Central memory CD8-positive, alpha-beta T cell (primary cell): ENCODE measurements around the gene EIF5.

Experiments used
- ATAC-seq: fragments of 150-1000 bp; cut with Tn5 transposase; replicated peaks from 2 replicates; pipeline ENCODE4 v1.10.0; 2022; ENCODE audit warnings: mild to moderate bottlenecking, moderate FRiP score, moderate number of reproducible peaks; ENCODE audit not compliant: poor library complexity, severe bottlenecking; ENCODE audit errors: extremely low read depth
- DNase-seq, 2 donors: peaks; one replicate each; pipeline ENCODE4 v3.0.0; 2021; ENCODE audit warnings: low spot score in 2 of 2
- H3K27ac Mint-ChIP-seq: one replicate; pipeline ENCODE4 v1.8.0; 2022; ENCODE audit warnings: low read depth, mild to moderate bottlenecking, moderate library complexity, mixed read lengths
- H3K27me3 Mint-ChIP-seq: one replicate; pipeline ENCODE4 v1.8.0; 2022; ENCODE audit warnings: mixed read lengths
- H3K36me3 Mint-ChIP-seq: one replicate; pipeline ENCODE4 v1.8.0; 2022; ENCODE audit warnings: mild to moderate bottlenecking, moderate library complexity, mixed read lengths; ENCODE audit not compliant: insufficient read depth
- H3K4me1 Mint-ChIP-seq: one replicate; pipeline ENCODE4 v1.8.0; 2022; ENCODE audit warnings: mixed read lengths
- H3K4me3 Mint-ChIP-seq: one replicate; pipeline ENCODE4 v1.8.0; 2022; ENCODE audit warnings: mild to moderate bottlenecking, moderate library complexity, mixed read lengths
- H3K9me3 Mint-ChIP-seq: one replicate; pipeline ENCODE4 v1.8.0; 2022; ENCODE audit warnings: mixed read lengths

The EIF5 gene

GRCh38 chr14:103314496-103315277 is 19.4 kb upstream of the EIF5 start:
- no peak overlapping the region for H3K4me3 Mint-ChIP-seq
- H3K9me3 Mint-ChIP-seq: no peaks in the 10 kb centered on the region
- H3K27me3 Mint-ChIP-seq: peaks cover 39% of the 10 kb centered on the region
- H3K27ac Mint-ChIP-seq: no peak overlapping the region
- no peaks in the 10 kb centered on the region for H3K4me1 Mint-ChIP-seq
- H3K36me3 Mint-ChIP-seq: no peaks in the 10 kb centered on the region
- ATAC-seq (no peak), DNase-seq (no peak)

- ATAC-seq (no peak), DNase-seq (no peak)
- H3K4me1 Mint-ChIP-seq: no peaks in the 10 kb centered on the region
- H3K4me3 Mint-ChIP-seq: no peak overlapping the region
- H3K9me3 Mint-ChIP-seq: no peaks in the 10 kb centered on the region
- H3K27me3 Mint-ChIP-seq: peaks cover 44% of the 10 kb centered on the region
- H3K27ac Mint-ChIP-seq: no peak overlapping the region
- H3K36me3 Mint-ChIP-seq: no peaks in the 10 kb centered on the region
Observed at GRCh38 chr14:103315351-103315911, 18.6 kb upstream of the EIF5 start.

GRCh38 chr14:103315941-103316340 is 18.1 kb upstream of the EIF5 start:
- Mint-ChIP-seq H3K27me3 (peaks cover 41% of the 10 kb centered on the region), H3K27ac (no peak overlapping the region), H3K4me1 (no peaks in the 10 kb centered on the region), H3K36me3 (no peaks in the 10 kb centered on the region), H3K9me3 (no peaks in the 10 kb centered on the region), H3K4me3 (no peak overlapping the region)
- ATAC-seq (no peak), DNase-seq (no peak)

GRCh38 chr14:103316721-103317121 is 17.3 kb upstream of the EIF5 start:
- Mint-ChIP-seq H3K27me3 (peaks cover 42% of the 10 kb centered on the region), H3K9me3 (no peaks in the 10 kb centered on the region), H3K27ac (no peak overlapping the region), H3K4me3 (no peak overlapping the region), H3K36me3 (no peaks in the 10 kb centered on the region), H3K4me1 (no peaks in the 10 kb centered on the region)
- no peak for DNase-seq
- ATAC-seq: no peak

GRCh38 chr14:103317251-103317650 is 16.8 kb upstream of the EIF5 start:
- Mint-ChIP-seq H3K9me3 (no peaks in the 10 kb centered on the region), H3K4me1 (no peaks in the 10 kb centered on the region)
- ATAC-seq: no peak

GRCh38 chr14:103317976-103318580 is 16.0 kb upstream of the EIF5 start:
- no peaks in the 10 kb centered on the region for H3K4me1 Mint-ChIP-seq
- H3K36me3 Mint-ChIP-seq: no peaks in the 10 kb centered on the region
- ATAC-seq: no peak
- H3K27ac Mint-ChIP-seq: no peak overlapping the region
- no peak for DNase-seq
- H3K27me3 Mint-ChIP-seq: peaks cover 56% of the 10 kb centered on the region
- H3K9me3 Mint-ChIP-seq: no peaks in the 10 kb centered on the region
- no peak overlapping the region for H3K4me3 Mint-ChIP-seq

More at GRCh38 chr14:103317251-103317650, 16.8 kb upstream of the EIF5 start:
- peaks cover 47% of the 10 kb centered on the region for H3K27me3 Mint-ChIP-seq
- no peak for DNase-seq
- no peak overlapping the region for H3K4me3 Mint-ChIP-seq
- H3K36me3 Mint-ChIP-seq: no peaks in the 10 kb centered on the region
- H3K27ac Mint-ChIP-seq: no peak overlapping the region

- no peak overlapping the region for H3K4me3 Mint-ChIP-seq
- H3K27me3 Mint-ChIP-seq: peaks cover 60% of the 10 kb centered on the region
- H3K36me3 Mint-ChIP-seq: no peaks in the 10 kb centered on the region
- no peaks in the 10 kb centered on the region for H3K9me3 Mint-ChIP-seq
- DNase-seq (no peak), ATAC-seq (no peak)
- H3K27ac Mint-ChIP-seq: no peak overlapping the region
- no peaks in the 10 kb centered on the region for H3K4me1 Mint-ChIP-seq
Observed at GRCh38 chr14:103318750-103319419, 15.2 kb upstream of the EIF5 start.

GRCh38 chr14:103319422-103319821 is 14.6 kb upstream of the EIF5 start:
- no peaks in the 10 kb centered on the region for H3K9me3 Mint-ChIP-seq
- no peak for DNase-seq
- no peaks in the 10 kb centered on the region for H3K4me1 Mint-ChIP-seq
- ATAC-seq: no peak
- no peak overlapping the region for H3K27ac Mint-ChIP-seq
- H3K4me3 Mint-ChIP-seq: no peak overlapping the region
- H3K27me3 Mint-ChIP-seq: peaks cover 60% of the 10 kb centered on the region
- H3K36me3 Mint-ChIP-seq: no peaks in the 10 kb centered on the region

GRCh38 chr14:103326078-103326477 is 8.0 kb upstream of the EIF5 start:
- DNase-seq: no peak

GRCh38 chr14:103328941-103329340 is 5.1 kb upstream of the EIF5 start:
- H3K27ac Mint-ChIP-seq: no peak overlapping the region
- no peaks in the 10 kb centered on the region for H3K27me3 Mint-ChIP-seq
- no peak for ATAC-seq
- DNase-seq: no peak
- H3K9me3 Mint-ChIP-seq: no peaks in the 10 kb centered on the region
- H3K4me3 Mint-ChIP-seq: no peak overlapping the region
- H3K4me1 Mint-ChIP-seq: no peaks in the 10 kb centered on the region
- H3K36me3 Mint-ChIP-seq: peaks cover 16% of the 10 kb centered on the region

More at GRCh38 chr14:103326078-103326477, 8.0 kb upstream of the EIF5 start:
- Mint-ChIP-seq H3K9me3 (no peaks in the 10 kb centered on the region), H3K27ac (no peak overlapping the region), H3K4me1 (no peaks in the 10 kb centered on the region), H3K27me3 (peaks cover 24% of the 10 kb centered on the region), H3K36me3 (peaks cover 3% of the 10 kb centered on the region), H3K4me3 (no peak overlapping the region)
- ATAC-seq: no peak

- H3K4me3 Mint-ChIP-seq: no peak overlapping the region
- H3K27me3 Mint-ChIP-seq: no peaks in the 10 kb centered on the region
- no peaks in the 10 kb centered on the region for H3K9me3 Mint-ChIP-seq
- DNase-seq: no peak
- H3K4me1 Mint-ChIP-seq: no peaks in the 10 kb centered on the region
- H3K36me3 Mint-ChIP-seq: peaks cover 20% of the 10 kb centered on the region
- no peak for ATAC-seq
- no peak overlapping the region for H3K27ac Mint-ChIP-seq
Observed at GRCh38 chr14:103329401-103330347, 4.4 kb upstream of the EIF5 start.

GRCh38 chr14:103330536-103330935 is 3.5 kb upstream of the EIF5 start:
- peaks cover 5% of the 10 kb centered on the region for H3K4me1 Mint-ChIP-seq
- H3K9me3 Mint-ChIP-seq: no peaks in the 10 kb centered on the region
- DNase-seq (no peak), ATAC-seq (no peak)
- H3K27me3 Mint-ChIP-seq: no peaks in the 10 kb centered on the region
- H3K4me3 Mint-ChIP-seq: no peak overlapping the region
- H3K27ac Mint-ChIP-seq: no peak overlapping the region
- peaks cover 25% of the 10 kb centered on the region for H3K36me3 Mint-ChIP-seq
